ENCODE data around the gene USP4.
"Not testable (repeated sequence)": the region's sequence is repeated elsewhere in the genome, so short reads cannot be mapped to it uniquely, and the experiment has no call there.

- TF ChIP-seq POLR2A (IDR thresholded peaks at IDR 0.05); CTCF (IDR thresholded peaks at IDR 0.05 in 4 of 5, conservative IDR thresholded peaks at IDR 0.05 in 1 of 5): not testable (repeated sequence)
Measured at GRCh38 chr3:49357443-49358216, 17.8 kb upstream of the USP4 start.

Data from gastrocnemius medialis (tissue), 4 donors.